Smooth muscle cell (in vitro differentiated cells): ENCODE data around the gene CCDC66. TPM values are rescaled to one million over a fixed set of nuclear protein-coding genes. Genes with fewer than 3 reads are reported as not detected.
"Not testable (repeated sequence)": the region's sequence is repeated elsewhere in the genome, so short reads cannot be mapped to it uniquely, and the experiment has no call there.

Experiments used
- DNase-seq: peaks from one replicate; lab custom pipeline; 2025; ENCODE audit not compliant: unreplicated experiment; lab: John Stamatoyannopoulos, UW
- H2AFZ ChIP-seq: fragments of 200-600 bp; sonication (generic); 2 replicates; pipeline ENCODE4 v1.6.0; 2016; ENCODE audit warnings: antibody characterized with exemption, low read depth, mild to moderate bottlenecking
- H3F3A ChIP-seq: fragments of 200-600 bp; sonication (generic); 2 replicates; pipeline ENCODE4 v1.6.0; 2017; ENCODE audit warnings: antibody characterized with exemption, low read depth
- H3K27ac ChIP-seq: fragments of 200-600 bp; sonication (generic); 2 replicates; pipeline ENCODE4 v1.5.1; 2016; ENCODE audit warnings: low read depth, mild to moderate bottlenecking
- H3K27me3 ChIP-seq: fragments of 200-600 bp; sonication (generic); 2 replicates; pipeline ENCODE4 v1.6.1; 2016; ENCODE audit warnings: low read depth, mild to moderate bottlenecking
- H3K36me3 ChIP-seq: fragments of 200-600 bp; sonication (generic); 2 replicates; pipeline ENCODE4 v1.5.1; 2016; ENCODE audit warnings: low read depth
- H3K4me1 ChIP-seq: fragments of 200-600 bp; sonication (generic); 2 replicates; pipeline ENCODE4 v1.5.1; 2016; ENCODE audit warnings: low read depth
- H3K4me2 ChIP-seq: fragments of 200-600 bp; sonication (generic); 2 replicates; pipeline ENCODE4 v1.6.0; 2016; ENCODE audit warnings: mild to moderate bottlenecking
- H3K4me3 ChIP-seq: fragments of 200-600 bp; sonication (generic); 2 replicates; pipeline ENCODE4 v1.5.1; 2016; ENCODE audit warnings: mild to moderate bottlenecking
- H3K79me2 ChIP-seq: fragments of 200-600 bp; sonication (generic); 2 replicates; pipeline ENCODE4 v1.6.0; 2016; ENCODE audit warnings: low read depth, mild to moderate bottlenecking
- H3K9ac ChIP-seq: fragments of 200-600 bp; sonication (generic); 2 replicates; pipeline ENCODE4 v1.6.0; 2016; ENCODE audit warnings: low read depth
- H3K9me3 ChIP-seq: fragments of 200-600 bp; sonication (generic); replicated peaks from 2 replicates; pipeline ENCODE4 v1.5.1; 2016; ENCODE audit warnings: low read depth
- H4K20me1 ChIP-seq: fragments of 200-600 bp; sonication (generic); 2 replicates; pipeline ENCODE4 v1.6.0; 2016; ENCODE audit warnings: low read depth
- CTCF ChIP-seq: fragments of 200-600 bp; sonication (generic); IDR thresholded peaks from 2 replicates; pipeline ENCODE4 v1.5.1; 2017; ENCODE audit warnings: borderline replicate concordance, mild to moderate bottlenecking, antibody characterized with exemption; ENCODE audit not compliant: insufficient read depth, poor library complexity, severe bottlenecking
- WGBS: methylation state at CpG from one replicate; pipeline ENCODE4 v1.1.7; 2016; ENCODE audit warnings: low lambda C conversion rate; 5-methylcytosine and 5-hydroxymethylcytosine counted together
- polyA plus RNA-seq: library from polyadenylated mRNA; unstranded; fragments of >200 nt; fragmentation: Nextera tagmentation; extraction: Ambion mirVana; gene quantifications from 2 replicates; pipeline ENCODE4 v1.2.1, GENCODE V29; 2016
- total RNA-seq: library from RNA; depleted of rRNA; stranded (reverse); fragments of >200 nt; gene quantifications from 2 replicates; pipeline ENCODE4 v1.2.3, GENCODE V29; 2014

The CCDC66 gene
- total and polyA plus RNA-seq, 2 experiments from 2014 or later: 9.3 to 24.3 TPM

GRCh38 chr3:56573501-56573900, 16.5 kb downstream of the CCDC66 start:
- DNase-seq: no peak
- 90% methylated on average over 1 of the region's 1 CpG for WGBS
- no peak overlapping the region for H3K27ac ChIP-seq

GRCh38 chr3:56581941-56582340, 25.0 kb downstream of the CCDC66 start:
- not testable (repeated sequence) for H3K9me3 ChIP-seq, H3F3A ChIP-seq, H3K27ac ChIP-seq, H3K4me3 ChIP-seq, H3K4me2 ChIP-seq, H2AFZ ChIP-seq, H4K20me1 ChIP-seq, DNase-seq, H3K9ac ChIP-seq, H3K27me3 ChIP-seq, H3K79me2 ChIP-seq, H3K4me1 ChIP-seq, H3K36me3 ChIP-seq
- WGBS: 98% methylated on average over 12 of the region's 12 CpGs

More at GRCh38 chr3:56573501-56573900, 16.5 kb downstream of the CCDC66 start:
- H3K9ac ChIP-seq: no peak overlapping the region
- H3K4me3 ChIP-seq: no peak overlapping the region
- no peaks in the 10 kb centered on the region for H3K9me3 ChIP-seq
- H3K4me2 ChIP-seq: no peak overlapping the region
- no peaks in the 10 kb centered on the region for H3K4me1 ChIP-seq
- no peak for TF ChIP-seq CTCF
- H4K20me1 ChIP-seq: no peaks in the 10 kb centered on the region
- H3K27me3 ChIP-seq: no peaks in the 10 kb centered on the region
- peaks cover 14% of the 10 kb centered on the region for H3K36me3 ChIP-seq
- H3K79me2 ChIP-seq: peaks cover 6% of the 10 kb centered on the region
- no peaks in the 10 kb centered on the region for H3F3A ChIP-seq
- H2AFZ ChIP-seq: no peak overlapping the region

GRCh38 chr3:56584275-56584674, 27.3 kb downstream of the CCDC66 start:
- not testable (repeated sequence) for H3K27me3 ChIP-seq, H3K4me3 ChIP-seq, H2AFZ ChIP-seq, H3K9ac ChIP-seq, H3K27ac ChIP-seq, H3K36me3 ChIP-seq, H3K4me1 ChIP-seq, H3K9me3 ChIP-seq, H3K4me2 ChIP-seq, DNase-seq, H4K20me1 ChIP-seq, H3F3A ChIP-seq, H3K79me2 ChIP-seq
- WGBS: 96% methylated on average over 13 of the region's 28 CpGs

GRCh38 chr3:56590814-56591213, 33.8 kb downstream of the CCDC66 start:
- peaks cover 5% of the 10 kb centered on the region for H3K4me1 ChIP-seq
- whole genome bisulfite sequencing: 36% methylated on average over 1 of the region's 1 CpG
- no peaks in the 10 kb centered on the region for H3K79me2 ChIP-seq
- H3K9me3 ChIP-seq: no peaks in the 10 kb centered on the region
- no peak overlapping the region for H2AFZ ChIP-seq
- no peak for DNase-seq
- H3K36me3 ChIP-seq: no peaks in the 10 kb centered on the region
- no peak overlapping the region for H3K4me3 ChIP-seq
- peak overlapping the region; percentile 53 for H3K9ac ChIP-seq
- no peaks in the 10 kb centered on the region for H4K20me1 ChIP-seq
- peak overlapping the region; percentile 90 for H3K27ac ChIP-seq
- no peaks in the 10 kb centered on the region for H3K27me3 ChIP-seq
- peak overlapping the region; percentile 1 for H3K4me2 ChIP-seq
- H3F3A ChIP-seq: no peaks in the 10 kb centered on the region
- TF ChIP-seq CTCF: no peak

GRCh38 chr3:56591262-56591661, 34.3 kb downstream of the CCDC66 start:
- Histone ChIP-seq H3K4me3 (no peak overlapping the region), H4K20me1 (no peaks in the 10 kb centered on the region), H2AFZ (no peak overlapping the region), H3K9me3 (no peaks in the 10 kb centered on the region), H3K27ac (peak overlapping the region; percentile 90), H3F3A (no peaks in the 10 kb centered on the region), H3K36me3 (no peaks in the 10 kb centered on the region), H3K79me2 (no peaks in the 10 kb centered on the region), H3K9ac (peak overlapping the region; percentile 53), H3K4me2 (peak overlapping the region; percentile 1), H3K4me1 (peaks cover 5% of the 10 kb centered on the region), H3K27me3 (no peaks in the 10 kb centered on the region)
- WGBS: 71% methylated on average over 2 of the region's 2 CpGs
- no peak for DNase-seq
- TF ChIP-seq CTCF: no peak
